GM10847 (cell line): Measurements from ENCODE around the gene PDE2A.

Experiments
- POLR2A ChIP-seq: IDR thresholded peaks from 2 replicates; pipeline ENCODE4 v1.6.1; 2011; ENCODE audit not compliant: insufficient read length; ENCODE audit errors: extremely low read depth

PDE2A gene

GRCh38 chr11:72529068-72529467, 145.2 kb downstream of the PDE2A start:
- no peak for TF ChIP-seq POLR2A

- TF ChIP-seq POLR2A: no peak
These were observed 146.1 kb downstream of the PDE2A start for GRCh38 chr11:72528121-72528520.
